HG03575 (cell line): ENCODE data around the gene COG2.
"Not testable (repeated sequence)": the region's sequence is repeated elsewhere in the genome, so short reads cannot be mapped to it uniquely, and the experiment has no call there.

Experiments
- ATAC-seq: cut with Tn5 transposase; IDR thresholded peaks from one replicate; pipeline ENCODE4 v1.9.1; 2021; ENCODE audit not compliant: unreplicated experiment, insufficient number of reproducible peaks, low FRiP score; ENCODE audit errors: extremely low read depth

The COG2 gene

DNA sequence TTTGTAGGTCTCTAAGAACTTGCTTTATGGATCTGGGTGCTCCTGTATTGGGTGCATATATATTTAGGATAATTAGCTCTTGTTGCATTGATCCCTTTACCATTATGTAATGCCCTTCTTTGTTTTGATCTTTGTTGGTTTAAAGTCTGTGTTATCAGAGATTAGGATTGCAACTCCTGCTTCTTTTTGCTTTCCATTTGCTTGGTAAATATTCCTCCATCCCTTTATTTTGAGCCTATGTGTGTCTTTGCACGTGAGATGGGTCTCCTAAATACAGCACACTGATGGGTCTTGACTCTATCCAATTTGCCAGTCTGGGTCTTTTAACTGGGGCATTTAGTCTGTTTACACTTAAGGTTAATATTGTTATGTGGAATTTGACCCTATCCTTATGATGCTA lies 14.4 kb downstream of the COG2 start:
- not testable (repeated sequence) for ATAC-seq

- not testable (repeated sequence) for ATAC-seq
These were observed 15.8 kb downstream of the COG2 start for GRCh38 chr1:230658103-230658502.

DNA sequence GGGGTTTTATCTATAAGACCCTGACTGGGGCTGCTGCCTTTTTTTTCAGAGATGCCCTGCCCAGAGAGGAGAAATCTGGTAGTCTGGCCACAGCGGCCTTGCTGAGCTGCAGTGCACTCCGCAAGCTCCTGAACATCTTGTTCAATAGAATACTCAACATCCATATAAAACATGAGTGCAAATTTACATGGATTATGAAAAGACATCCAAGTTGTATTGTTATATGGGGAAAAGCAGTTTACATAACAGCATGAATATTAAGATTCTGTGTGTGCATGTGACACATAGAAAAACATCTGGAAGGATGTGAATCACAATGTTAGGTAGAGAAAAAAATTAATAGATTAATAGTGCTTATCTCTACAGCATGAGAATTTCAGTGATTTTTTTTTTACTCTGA lies 16.4 kb downstream of the COG2 start:
- no peak for ATAC-seq

- ATAC-seq: no peak
These were observed 19.7 kb downstream of the COG2 start for GRCh38 chr1:230661976-230662375.

DNA sequence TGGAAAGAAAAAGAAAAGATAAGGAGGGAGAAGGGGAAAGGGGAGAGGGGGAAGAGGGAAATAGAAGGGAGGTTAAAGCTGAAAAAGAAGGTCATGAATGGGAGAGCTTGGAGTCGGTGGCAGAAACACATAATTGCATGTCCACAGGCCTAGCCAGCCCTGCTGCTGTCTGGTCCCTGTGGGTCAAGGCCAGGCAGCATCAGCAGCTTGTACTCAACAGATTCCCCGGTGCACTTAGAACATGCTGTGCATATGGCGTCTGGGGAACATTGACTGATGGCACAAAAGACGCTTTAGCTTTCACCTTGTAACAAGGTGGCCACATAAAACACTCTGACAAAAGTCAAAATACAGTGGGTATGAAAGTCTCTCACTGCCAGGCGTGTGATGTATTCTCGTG lies 25.9 kb downstream of the COG2 start:
- ATAC-seq: no peak

GRCh38 chr1:230669543-230669942 lies 27.3 kb downstream of the COG2 start:
- ATAC-seq: no peak

DNA sequence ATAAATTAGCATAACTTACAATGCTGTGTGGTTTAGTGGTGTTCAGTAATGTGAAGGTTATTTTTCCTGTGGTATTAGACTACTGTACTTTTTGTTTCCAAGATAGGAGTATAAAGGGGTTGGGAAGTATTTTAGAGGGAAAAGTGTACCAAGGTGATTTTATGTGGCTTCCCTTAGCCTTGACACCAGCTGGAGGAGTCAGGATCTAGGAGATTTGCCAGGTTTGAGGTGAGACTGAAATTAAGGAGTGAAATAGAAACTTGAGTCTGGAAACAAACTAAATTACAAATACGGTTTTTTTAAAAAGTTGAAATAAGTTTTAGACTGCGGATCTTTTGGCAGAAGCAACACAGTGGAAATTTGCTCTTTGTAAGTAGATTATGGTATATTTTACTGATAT lies 32.3 kb downstream of the COG2 start:
- ATAC-seq: no peak

- ATAC-seq: no peak
These were observed 34.9 kb downstream of the COG2 start for GRCh38 chr1:230677200-230677599.

- ATAC-seq: no peak
These were observed 36.9 kb downstream of the COG2 start for GRCh38 chr1:230679192-230679591.

DNA sequence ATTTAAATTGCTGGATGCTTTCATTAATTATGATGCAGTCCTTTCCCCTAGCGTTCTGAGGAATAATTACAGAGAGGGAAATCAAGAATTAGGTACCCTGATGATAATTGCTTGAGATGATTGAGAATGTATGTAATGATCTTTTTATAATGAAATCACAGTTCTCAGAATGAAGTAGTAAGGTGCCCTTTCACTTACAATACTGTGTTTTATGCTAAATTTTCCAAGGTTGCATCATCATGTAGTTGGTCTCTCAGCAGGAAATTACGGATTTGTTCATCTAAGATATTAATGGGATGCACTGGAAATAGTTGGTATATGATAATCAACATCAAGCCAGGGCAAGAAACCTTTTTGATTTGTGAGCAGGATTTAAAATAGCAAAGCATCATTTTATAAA lies 37.5 kb downstream of the COG2 start:
- no peak for ATAC-seq

- no peak for ATAC-seq
These were observed 38.2 kb downstream of the COG2 start for GRCh38 chr1:230680300-230681025.

- ATAC-seq: no peak
These were observed 39.3 kb downstream of the COG2 start for GRCh38 chr1:230681599-230681998.

DNA sequence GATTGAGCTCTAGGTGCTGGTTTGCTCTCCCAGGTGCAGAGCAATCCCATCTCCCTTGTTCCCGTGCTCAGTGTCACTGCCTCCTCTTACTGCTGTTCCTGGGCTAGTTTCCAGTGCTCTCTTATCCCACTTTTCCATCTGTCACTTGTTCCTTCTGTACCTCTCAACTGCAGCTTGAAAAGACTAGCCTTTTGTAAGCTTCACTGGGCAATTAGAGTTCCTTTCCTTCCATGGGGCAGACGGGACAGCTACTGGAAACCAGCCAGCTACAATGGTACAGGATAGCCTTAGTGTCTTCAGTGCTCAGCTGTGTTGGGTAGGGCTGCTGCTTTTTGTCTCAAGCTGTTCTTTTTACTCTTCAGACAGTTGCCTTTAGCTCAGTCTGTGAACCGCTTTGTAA lies 40.0 kb downstream of the COG2 start:
- no peak for ATAC-seq

DNA sequence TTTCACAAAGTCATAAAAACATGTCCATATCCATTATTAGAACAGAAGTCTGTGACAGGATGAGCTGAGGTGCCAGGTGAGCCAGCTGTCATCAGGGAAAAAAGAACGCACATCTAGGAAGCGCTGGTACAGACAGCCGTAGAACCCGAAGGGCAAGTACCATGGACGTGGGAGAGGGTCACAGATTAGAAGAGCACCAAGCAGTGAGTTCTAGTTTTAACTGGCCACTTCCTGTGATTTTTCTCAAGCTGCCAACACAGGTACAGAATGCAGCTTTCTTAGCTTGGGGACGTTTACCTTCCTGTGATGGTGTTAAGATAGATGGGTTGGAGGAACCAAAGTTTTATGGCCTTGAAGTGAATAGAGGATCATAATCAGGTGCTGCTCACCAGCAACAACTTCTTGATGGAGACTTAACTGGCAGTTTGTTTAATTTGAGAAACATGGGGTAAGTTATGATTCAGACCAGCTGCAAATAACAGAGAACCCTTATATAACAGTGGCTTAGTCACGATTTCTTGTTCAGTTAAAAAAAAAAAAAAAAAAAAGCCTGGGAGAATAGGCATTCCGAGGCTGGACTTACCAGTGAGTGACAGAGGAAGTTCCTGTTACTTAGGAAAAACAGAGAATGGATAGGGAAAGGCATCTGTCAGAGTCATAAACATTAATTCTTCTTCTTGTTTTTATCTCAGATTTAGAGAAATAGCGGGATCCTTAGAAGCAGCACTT lies 40.8 kb downstream of the COG2 start:
- ATAC-seq: no peak

DNA sequence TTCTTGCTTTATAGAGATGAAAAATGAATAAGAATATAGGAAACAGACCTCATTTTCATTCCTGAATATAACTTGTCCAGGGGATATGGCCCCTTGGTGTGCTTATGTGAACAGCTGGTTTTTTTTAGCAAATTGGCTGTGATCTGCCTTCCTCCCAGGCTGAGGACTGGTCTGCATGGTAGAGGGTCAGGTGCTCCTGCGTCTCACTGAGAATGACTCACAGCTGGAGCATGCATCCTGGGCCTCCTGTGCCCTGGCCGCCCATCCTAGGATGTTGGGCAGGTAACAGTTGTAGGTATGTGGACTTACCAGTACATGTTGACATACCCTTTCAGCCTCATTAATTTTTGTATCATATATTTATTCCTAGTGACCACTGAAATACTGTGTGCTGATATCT lies 41.9 kb downstream of the COG2 start:
- no peak for ATAC-seq

DNA sequence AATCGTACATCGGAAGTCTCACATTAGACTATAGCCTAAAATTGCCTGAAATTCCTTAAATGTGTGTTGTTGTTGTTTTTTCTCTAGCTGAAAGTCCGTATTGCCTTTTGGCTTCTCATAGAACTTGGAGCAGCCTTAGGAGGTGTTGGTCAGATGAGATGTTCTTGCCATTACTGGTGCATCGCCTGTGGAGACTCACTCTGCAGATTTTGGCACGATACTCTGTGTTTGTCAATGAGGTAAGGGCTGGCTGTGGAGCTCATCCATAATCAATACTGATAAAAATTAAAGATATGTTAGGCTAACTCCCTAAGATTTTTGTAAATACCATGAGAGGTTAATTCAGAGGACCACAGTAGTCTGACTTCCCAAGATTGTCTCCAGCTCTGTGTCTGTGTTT lies 42.7 kb downstream of the COG2 start:
- no peak for ATAC-seq

DNA sequence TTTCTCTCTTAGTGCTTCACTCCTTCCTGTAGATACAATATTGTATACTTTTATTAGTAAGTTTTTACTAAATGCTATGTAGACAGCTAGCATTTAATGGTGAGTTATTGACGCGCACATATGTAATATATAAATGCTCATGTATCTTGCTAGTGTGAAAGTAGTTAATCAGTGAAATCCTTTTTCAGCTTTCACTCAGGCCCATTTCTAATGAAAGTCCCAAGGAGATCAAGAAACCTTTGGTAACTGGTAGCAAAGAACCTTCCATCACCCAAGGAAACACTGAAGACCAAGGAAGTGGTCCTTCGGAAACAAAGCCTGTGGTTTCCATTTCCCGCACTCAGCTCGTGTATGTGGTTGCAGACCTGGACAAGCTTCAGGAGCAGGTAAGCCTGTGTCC lies 44.5 kb downstream of the COG2 start:
- ATAC-seq: no peak

DNA sequence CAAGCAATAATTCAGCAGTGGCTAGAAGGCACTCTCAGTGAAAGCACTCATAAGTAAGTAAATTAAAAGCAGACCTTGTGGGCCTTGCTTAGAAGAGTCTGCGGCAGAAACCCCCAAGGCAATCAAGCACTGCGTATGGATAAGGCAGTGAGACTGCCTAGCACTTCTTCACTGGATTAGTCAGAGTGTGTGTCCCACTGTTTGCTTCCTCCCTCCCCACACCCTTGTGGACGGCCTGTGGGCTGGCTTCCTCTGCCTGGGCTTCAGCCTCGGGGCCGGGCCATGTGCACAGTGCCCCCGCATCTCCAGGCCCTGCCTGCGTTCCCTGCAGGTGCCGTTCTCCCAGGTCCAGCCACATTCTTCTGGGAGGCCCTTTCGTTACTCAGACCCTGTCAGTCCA lies 47.8 kb downstream of the COG2 start:
- ATAC-seq: no peak

GRCh38 chr1:230691615-230692014 lies 49.3 kb downstream of the COG2 start:
- no peak for ATAC-seq

- ATAC-seq: no peak
These were observed 50.9 kb downstream of the COG2 start for GRCh38 chr1:230693221-230693620.

DNA sequence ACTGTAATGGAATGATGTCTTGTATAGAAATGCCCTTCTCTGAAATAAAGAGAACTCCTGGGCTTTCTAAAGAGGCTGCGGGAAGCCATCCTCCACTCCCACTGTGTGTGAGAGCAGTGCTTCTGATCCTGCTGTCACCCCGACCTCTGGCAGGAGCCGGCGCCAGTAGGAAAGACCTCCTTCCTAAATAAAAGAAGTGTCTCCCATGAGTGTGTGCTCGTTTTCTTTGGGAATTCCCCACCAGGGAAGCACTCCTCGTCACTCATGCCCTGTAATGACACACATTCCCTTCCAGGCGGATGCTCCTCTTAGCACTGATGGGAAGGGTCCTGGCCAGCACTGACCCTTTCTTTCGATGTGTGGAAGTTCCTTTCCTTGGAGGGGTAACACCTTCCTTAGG lies 51.5 kb downstream of the COG2 start:
- ATAC-seq: no peak
